ENCODE measurements around the gene MKX.

MKX gene

GRCh38 chr10:27680006-27680557 lies 65.5 kb downstream of the MKX start:
- Histone ChIP-seq H3K27ac (ENCODE audit: low read depth, low read length, severe bottlenecking) (peak overlapping the region; percentile 76), H3K4me1 (ENCODE audit: control insufficient read depth, insufficient read depth, low read length, poor library complexity, severe bottlenecking) (no peaks in the 10 kb centered on the region), H3K9me3 (ENCODE audit: control insufficient read depth, low read length) (no peaks in the 10 kb centered on the region), H3K4me3 (ENCODE audit: extremely low read depth, insufficient read depth, low read length, poor library complexity, severe bottlenecking) (no peak overlapping the region), H3K36me3 (ENCODE audit: control insufficient read depth, insufficient read depth, low read length) (no peaks in the 10 kb centered on the region)
- WGBS, 2 experiments (ENCODE audit: insufficient coverage in 2 of 2): 83 to 90% methylated on average over 2 of the region's 3 CpGs

- H3K4me1 ChIP-seq (ENCODE audit: control insufficient read depth, insufficient read depth, low read length, poor library complexity, severe bottlenecking): no peaks in the 10 kb centered on the region
- no peaks in the 10 kb centered on the region for H3K36me3 ChIP-seq (ENCODE audit: control insufficient read depth, insufficient read depth, low read length)
- WGBS, 2 experiments (ENCODE audit: insufficient coverage in 2 of 2): 84 to 88% methylated on average over 4 of the region's 5 CpGs
- H3K4me3 ChIP-seq (ENCODE audit: extremely low read depth, insufficient read depth, low read length, poor library complexity, severe bottlenecking): no peak overlapping the region
- no peaks in the 10 kb centered on the region for H3K9me3 ChIP-seq (ENCODE audit: control insufficient read depth, low read length)
- H3K27ac ChIP-seq (ENCODE audit: low read depth, low read length, severe bottlenecking): peak overlapping the region; percentile 76
These were observed 66.2 kb downstream of the MKX start for GRCh38 chr10:27679369-27679912.

GRCh38 chr10:27678166-27678565 lies 67.5 kb downstream of the MKX start:
- Histone ChIP-seq H3K36me3 (ENCODE audit: control insufficient read depth, insufficient read depth, low read length) (no peaks in the 10 kb centered on the region), H3K9me3 (ENCODE audit: control insufficient read depth, low read length) (no peaks in the 10 kb centered on the region), H3K4me3 (ENCODE audit: extremely low read depth, insufficient read depth, low read length, poor library complexity, severe bottlenecking) (no peak overlapping the region), H3K4me1 (ENCODE audit: control insufficient read depth, insufficient read depth, low read length, poor library complexity, severe bottlenecking) (no peaks in the 10 kb centered on the region), H3K27ac (ENCODE audit: low read depth, low read length, severe bottlenecking) (no peak overlapping the region)
- 52 to 81% methylated on average over 3 to 6 of the region's 6 CpGs for WGBS, 2 experiments (ENCODE audit: insufficient coverage in 2 of 2)

- Histone ChIP-seq H3K36me3 (ENCODE audit: control insufficient read depth, insufficient read depth, low read length) (no peaks in the 10 kb centered on the region), H3K4me3 (ENCODE audit: extremely low read depth, insufficient read depth, low read length, poor library complexity, severe bottlenecking) (no peak overlapping the region), H3K27ac (ENCODE audit: low read depth, low read length, severe bottlenecking) (no peak overlapping the region), H3K9me3 (ENCODE audit: control insufficient read depth, low read length) (no peaks in the 10 kb centered on the region), H3K4me1 (ENCODE audit: control insufficient read depth, insufficient read depth, low read length, poor library complexity, severe bottlenecking) (no peaks in the 10 kb centered on the region)
These were observed 72.6 kb downstream of the MKX start for GRCh38 chr10:27673065-27673464.

GRCh38 chr10:27671821-27672220 lies 73.8 kb downstream of the MKX start:
- 94 to 95% methylated on average over 1 to 4 of the region's 4 CpGs for WGBS, 2 experiments (ENCODE audit: insufficient coverage in 2 of 2)
- H3K36me3 ChIP-seq (ENCODE audit: control insufficient read depth, insufficient read depth, low read length): no peaks in the 10 kb centered on the region
- H3K27ac ChIP-seq (ENCODE audit: low read depth, low read length, severe bottlenecking): no peak overlapping the region
- H3K4me3 ChIP-seq (ENCODE audit: extremely low read depth, insufficient read depth, low read length, poor library complexity, severe bottlenecking): no peak overlapping the region
- no peaks in the 10 kb centered on the region for H3K9me3 ChIP-seq (ENCODE audit: control insufficient read depth, low read length)
- no peaks in the 10 kb centered on the region for H3K4me1 ChIP-seq (ENCODE audit: control insufficient read depth, insufficient read depth, low read length, poor library complexity, severe bottlenecking)

GRCh38 chr10:27664461-27664860 lies 81.2 kb downstream of the MKX start:
- WGBS, 2 experiments (ENCODE audit: insufficient coverage in 2 of 2): 87 to 94% methylated on average over 3 to 4 of the region's 5 CpGs
- H3K27ac ChIP-seq (ENCODE audit: low read depth, low read length, severe bottlenecking): no peak overlapping the region
- H3K9me3 ChIP-seq (ENCODE audit: control insufficient read depth, low read length): no peaks in the 10 kb centered on the region
- no peaks in the 10 kb centered on the region for H3K36me3 ChIP-seq (ENCODE audit: control insufficient read depth, insufficient read depth, low read length)
- no peak overlapping the region for H3K4me3 ChIP-seq (ENCODE audit: extremely low read depth, insufficient read depth, low read length, poor library complexity, severe bottlenecking)
- no peaks in the 10 kb centered on the region for H3K4me1 ChIP-seq (ENCODE audit: control insufficient read depth, insufficient read depth, low read length, poor library complexity, severe bottlenecking)

- Histone ChIP-seq H3K9me3 (ENCODE audit: control insufficient read depth, low read length) (no peaks in the 10 kb centered on the region), H3K4me3 (ENCODE audit: extremely low read depth, insufficient read depth, low read length, poor library complexity, severe bottlenecking) (no peak overlapping the region), H3K27ac (ENCODE audit: low read depth, low read length, severe bottlenecking) (no peak overlapping the region), H3K36me3 (ENCODE audit: control insufficient read depth, insufficient read depth, low read length) (no peaks in the 10 kb centered on the region), H3K4me1 (ENCODE audit: control insufficient read depth, insufficient read depth, low read length, poor library complexity, severe bottlenecking) (no peaks in the 10 kb centered on the region)
These were observed 82.0 kb downstream of the MKX start for GRCh38 chr10:27663621-27664020.

GRCh38 chr10:27661514-27662286 lies 83.9 kb downstream of the MKX start:
- Histone ChIP-seq H3K27ac (ENCODE audit: low read depth, low read length, severe bottlenecking) (no peak overlapping the region), H3K4me1 (ENCODE audit: control insufficient read depth, insufficient read depth, low read length, poor library complexity, severe bottlenecking) (no peaks in the 10 kb centered on the region), H3K4me3 (ENCODE audit: extremely low read depth, insufficient read depth, low read length, poor library complexity, severe bottlenecking) (no peak overlapping the region), H3K36me3 (ENCODE audit: control insufficient read depth, insufficient read depth, low read length) (no peaks in the 10 kb centered on the region), H3K9me3 (ENCODE audit: control insufficient read depth, low read length) (no peaks in the 10 kb centered on the region)
- 100% methylated on average over 1 of the region's 3 CpGs; no CpG with 5 or more reads in 1 of the 2 experiments for WGBS, 2 experiments (ENCODE audit: insufficient coverage in 2 of 2)

GRCh38 chr10:27660711-27661110 lies 84.9 kb downstream of the MKX start:
- no peaks in the 10 kb centered on the region for H3K9me3 ChIP-seq (ENCODE audit: control insufficient read depth, low read length)
- no peak overlapping the region for H3K4me3 ChIP-seq (ENCODE audit: extremely low read depth, insufficient read depth, low read length, poor library complexity, severe bottlenecking)
- no peaks in the 10 kb centered on the region for H3K36me3 ChIP-seq (ENCODE audit: control insufficient read depth, insufficient read depth, low read length)
- no peak overlapping the region for H3K27ac ChIP-seq (ENCODE audit: low read depth, low read length, severe bottlenecking)
- 96 to 100% methylated on average over 2 to 3 of the region's 4 CpGs for WGBS, 2 experiments (ENCODE audit: insufficient coverage in 2 of 2)
- no peaks in the 10 kb centered on the region for H3K4me1 ChIP-seq (ENCODE audit: control insufficient read depth, insufficient read depth, low read length, poor library complexity, severe bottlenecking)

- Histone ChIP-seq H3K9me3 (ENCODE audit: control insufficient read depth, low read length) (no peaks in the 10 kb centered on the region), H3K4me1 (ENCODE audit: control insufficient read depth, insufficient read depth, low read length, poor library complexity, severe bottlenecking) (no peaks in the 10 kb centered on the region), H3K4me3 (ENCODE audit: extremely low read depth, insufficient read depth, low read length, poor library complexity, severe bottlenecking) (no peak overlapping the region), H3K36me3 (ENCODE audit: control insufficient read depth, insufficient read depth, low read length) (no peaks in the 10 kb centered on the region), H3K27ac (ENCODE audit: low read depth, low read length, severe bottlenecking) (no peak overlapping the region)
- 80 to 85% methylated on average over 5 to 11 of the region's 11 CpGs for WGBS, 2 experiments (ENCODE audit: insufficient coverage in 2 of 2)
These were observed 85.4 kb downstream of the MKX start for GRCh38 chr10:27660268-27660667.

- 81 to 87% methylated on average over 6 of the region's 6 CpGs for WGBS, 2 experiments (ENCODE audit: insufficient coverage in 2 of 2)
- no peak overlapping the region for H3K4me3 ChIP-seq (ENCODE audit: extremely low read depth, insufficient read depth, low read length, poor library complexity, severe bottlenecking)
- H3K27ac ChIP-seq (ENCODE audit: low read depth, low read length, severe bottlenecking): no peak overlapping the region
- no peaks in the 10 kb centered on the region for H3K4me1 ChIP-seq (ENCODE audit: control insufficient read depth, insufficient read depth, low read length, poor library complexity, severe bottlenecking)
- H3K36me3 ChIP-seq (ENCODE audit: control insufficient read depth, insufficient read depth, low read length): no peaks in the 10 kb centered on the region
- H3K9me3 ChIP-seq (ENCODE audit: control insufficient read depth, low read length): no peaks in the 10 kb centered on the region
These were observed 85.8 kb downstream of the MKX start for GRCh38 chr10:27659786-27660185.
